GM12864 (cell line): ENCODE data around the gene FAM25C.
"Not testable (repeated sequence)": the region's sequence is repeated elsewhere in the genome, so short reads cannot be mapped to it uniquely, and the experiment has no call there.

ENCODE experiments used
- DNase-seq: peaks from one replicate; pipeline ENCODE4 v3.0.0-alpha.2; 2011; ENCODE audit warnings: low read depth
- H3K4me3 ChIP-seq: 2 replicates; pipeline ENCODE4 v1.5.1; 2011; ENCODE audit warnings: mild to moderate bottlenecking, low read depth, low read length, control low read depth

The FAM25C gene

DNA sequence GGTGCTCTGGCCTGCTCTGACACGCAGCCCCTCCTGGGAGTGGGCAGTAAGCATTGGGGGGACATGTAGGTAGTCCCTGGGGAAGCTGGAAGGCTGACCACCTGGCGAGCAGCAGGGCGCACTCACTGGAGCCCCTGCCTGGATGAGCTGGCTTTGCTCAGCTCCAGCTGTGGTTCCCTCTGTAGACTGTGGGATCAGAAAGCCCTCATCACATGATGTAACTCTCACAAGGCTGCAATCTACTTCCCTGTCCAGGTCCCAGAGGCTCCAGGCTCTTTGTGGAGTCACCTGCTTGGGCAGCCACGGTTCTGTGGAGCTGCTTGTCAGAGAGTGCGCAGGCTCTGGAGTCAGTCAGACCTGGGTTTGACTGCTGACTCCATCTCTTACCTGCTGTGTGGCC is 36.8 kb downstream of the FAM25C start:
- H3K4me3 ChIP-seq, DNase-seq: not testable (repeated sequence)

- DNase-seq, H3K4me3 ChIP-seq: not testable (repeated sequence)
These were observed 38.9 kb downstream of the FAM25C start for GRCh38 chr10:47960699-47961098.

- H3K4me3 ChIP-seq, DNase-seq: not testable (repeated sequence)
These were observed 39.9 kb downstream of the FAM25C start for GRCh38 chr10:47959677-47960076.

GRCh38 chr10:47957158-47957557 is 42.4 kb downstream of the FAM25C start:
- DNase-seq, H3K4me3 ChIP-seq: not testable (repeated sequence)

GRCh38 chr10:47947424-47947823 is 52.2 kb downstream of the FAM25C start:
- not testable (repeated sequence) for DNase-seq

More at GRCh38 chr10:47947424-47947823, 52.2 kb downstream of the FAM25C start:
- not testable (repeated sequence) for H3K4me3 ChIP-seq
